ENCODE results near the gene IFT74.

The IFT74 gene

DNA sequence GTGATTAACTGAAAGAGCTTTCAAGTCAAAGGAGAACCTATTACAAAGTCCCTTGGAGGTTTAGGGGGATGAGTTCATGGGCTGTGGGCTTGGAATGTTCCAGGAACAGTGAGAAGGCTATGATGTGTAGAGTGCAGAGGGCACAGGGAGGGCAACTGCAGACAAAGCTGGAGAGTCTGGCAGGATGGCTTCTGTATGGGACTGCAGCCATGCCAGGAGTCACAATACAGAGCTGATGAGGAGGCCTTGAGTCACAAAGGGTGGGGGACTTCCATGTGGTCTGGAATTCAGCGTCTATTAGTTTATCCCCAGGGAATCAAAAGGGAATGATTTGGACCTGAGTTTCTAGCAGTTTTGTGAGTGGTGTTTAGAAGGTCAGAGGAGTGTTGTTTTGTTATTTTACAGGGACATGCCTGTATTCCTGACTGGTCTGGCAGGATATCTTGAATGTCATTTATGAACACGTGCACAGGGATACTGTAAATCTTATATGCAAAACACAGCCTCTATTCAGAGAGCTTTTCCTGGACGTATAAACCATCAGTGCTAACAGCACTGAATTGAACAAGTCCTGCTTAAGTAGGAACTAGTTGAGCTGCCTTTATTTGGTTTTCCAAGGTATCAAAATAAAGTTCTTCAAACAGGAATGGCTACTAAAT, 138.6 kb downstream of the IFT74 start:
- H3K4me1 Mint-ChIP-seq, result peaks cover 6% of the 10 kb centered on the region
- no peaks in the 10 kb centered on the region for H3K27me3 Mint-ChIP-seq (ENCODE audit: low read depth)
- no peaks in the 10 kb centered on the region for H3K36me3 Mint-ChIP-seq (ENCODE audit: low read depth)
- TF ChIP-seq, protein P1, sequence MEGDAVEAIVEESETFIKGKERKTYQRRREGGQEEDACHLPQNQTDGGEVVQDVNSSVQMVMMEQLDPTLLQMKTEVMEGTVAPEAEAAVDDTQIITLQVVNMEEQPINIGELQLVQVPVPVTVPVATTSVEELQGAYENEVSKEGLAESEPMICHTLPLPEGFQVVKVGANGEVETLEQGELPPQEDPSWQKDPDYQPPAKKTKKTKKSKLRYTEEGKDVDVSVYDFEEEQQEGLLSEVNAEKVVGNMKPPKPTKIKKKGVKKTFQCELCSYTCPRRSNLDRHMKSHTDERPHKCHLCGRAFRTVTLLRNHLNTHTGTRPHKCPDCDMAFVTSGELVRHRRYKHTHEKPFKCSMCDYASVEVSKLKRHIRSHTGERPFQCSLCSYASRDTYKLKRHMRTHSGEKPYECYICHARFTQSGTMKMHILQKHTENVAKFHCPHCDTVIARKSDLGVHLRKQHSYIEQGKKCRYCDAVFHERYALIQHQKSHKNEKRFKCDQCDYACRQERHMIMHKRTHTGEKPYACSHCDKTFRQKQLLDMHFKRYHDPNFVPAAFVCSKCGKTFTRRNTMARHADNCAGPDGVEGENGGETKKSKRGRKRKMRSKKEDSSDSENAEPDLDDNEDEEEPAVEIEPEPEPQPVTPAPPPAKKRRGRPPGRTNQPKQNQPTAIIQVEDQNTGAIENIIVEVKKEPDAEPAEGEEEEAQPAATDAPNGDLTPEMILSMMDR (IDR thresholded peaks at IDR 0.05; ENCODE audit: unreplicated experiment in 3 of 3), result no peak
- no peaks in the 10 kb centered on the region for H3K9me3 Mint-ChIP-seq
- no peak overlapping the region for H3K4me3 Mint-ChIP-seq
- peak overlapping the region; percentile 35 to 81 (median 73) for H3K27ac Mint-ChIP-seq

DNA sequence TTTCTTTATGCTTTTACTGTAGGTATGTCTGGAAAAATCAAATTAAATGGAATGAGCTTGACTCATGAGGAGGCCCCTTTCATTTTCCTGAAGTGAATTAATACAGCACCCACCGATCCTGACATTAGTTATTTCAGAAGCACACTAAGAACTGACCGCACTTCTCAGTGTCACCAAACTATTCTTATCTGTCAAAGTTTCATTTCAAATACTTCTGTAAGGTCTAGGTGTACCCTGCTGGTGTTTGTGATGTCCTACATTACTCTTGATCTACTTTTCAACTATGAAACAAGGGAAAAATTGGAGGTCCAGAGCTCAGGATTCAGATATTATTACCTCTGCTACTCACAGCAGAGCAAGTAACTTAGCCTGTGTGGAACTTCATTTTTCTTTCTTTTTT, 151.0 kb downstream of the IFT74 start:
- TF ChIP-seq, protein P1 (IDR thresholded peaks at IDR 0.05; ENCODE audit: unreplicated experiment in 3 of 3), result no peak
- Mint-ChIP-seq H3K4me1 (peaks cover 6% of the 10 kb centered on the region), H3K27me3 (ENCODE audit: low read depth) (no peaks in the 10 kb centered on the region), H3K27ac (no peak overlapping the region), H3K9me3 (no peaks in the 10 kb centered on the region), H3K36me3 (ENCODE audit: low read depth) (no peaks in the 10 kb centered on the region), H3K4me3 (no peak overlapping the region)

DNA sequence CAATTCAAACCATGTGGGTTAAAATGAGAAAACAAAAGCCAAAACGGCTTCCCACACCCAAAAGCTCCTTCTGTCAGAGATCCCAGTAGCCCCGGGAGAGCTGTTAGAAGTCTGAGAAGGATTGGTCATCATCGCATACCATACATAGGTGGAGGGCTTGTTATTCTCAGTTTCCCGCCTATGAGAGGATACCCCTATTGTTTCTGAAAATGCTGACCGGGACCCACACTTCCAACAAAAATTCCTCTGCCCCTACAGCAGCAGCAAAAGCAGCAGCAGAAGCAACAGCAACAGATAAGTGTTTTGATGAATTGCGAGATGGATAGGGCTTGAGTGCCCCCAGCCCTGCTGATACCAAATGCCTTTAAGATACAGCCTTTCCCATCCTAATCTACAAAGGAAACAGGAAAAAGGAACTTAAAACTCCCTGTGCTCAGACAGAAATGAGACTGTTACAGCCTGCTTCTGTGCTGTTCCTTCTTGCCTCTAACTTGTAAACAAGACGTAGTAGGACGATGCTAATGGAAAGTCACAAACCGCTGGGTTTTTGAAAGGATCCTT, 152.8 kb downstream of the IFT74 start, which contains the start of gene TEK:
TEK (plus strand) TSS at position 245 of the 561 bp plus-strand sequence. CDS start 366 bp downstream, outside the sequence.
- Mint-ChIP-seq H3K4me1 (peaks cover 6% of the 10 kb centered on the region), H3K36me3 (ENCODE audit: low read depth) (no peaks in the 10 kb centered on the region), H3K4me3 (peak within 1 kb of the TSS; percentile 62 to 78 (median 76)), H3K27me3 (ENCODE audit: low read depth) (no peaks in the 10 kb centered on the region), H3K27ac (peak within 1 kb of the TSS; percentile 47 to 69 (median 58)), H3K9me3 (no peaks in the 10 kb centered on the region)
- TF ChIP-seq, protein P1 (IDR thresholded peaks at IDR 0.05; ENCODE audit: unreplicated experiment in 3 of 3), result no peak

DNA sequence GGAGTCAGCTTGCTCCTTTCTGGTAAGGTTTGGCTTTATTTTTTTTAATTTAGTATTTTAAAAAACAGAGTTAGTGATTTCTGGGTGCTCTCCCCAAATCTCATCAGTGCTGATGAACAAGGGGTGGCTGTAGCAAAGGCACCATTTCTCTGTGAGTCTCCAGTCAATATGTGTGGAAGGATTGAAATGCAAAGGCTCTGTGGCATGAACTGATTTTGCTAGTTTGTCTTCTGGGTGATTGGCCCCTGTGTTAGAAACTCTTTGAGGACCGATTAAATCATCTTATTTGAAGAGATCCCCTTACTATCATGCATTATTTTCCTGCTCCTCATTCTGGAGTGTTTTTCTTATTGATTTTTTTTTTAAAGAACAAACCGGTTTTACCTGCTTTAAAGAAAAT, 153.4 kb downstream of the IFT74 start:
- Mint-ChIP-seq H3K4me1 (peaks cover 6% of the 10 kb centered on the region), H3K27ac (peak overlapping the region; percentile 24 to 69 (median 47)), H3K9me3 (no peaks in the 10 kb centered on the region), H3K36me3 (ENCODE audit: low read depth) (no peaks in the 10 kb centered on the region), H3K27me3 (ENCODE audit: low read depth) (no peaks in the 10 kb centered on the region), H3K4me3 (peak overlapping the region; percentile 55 to 62 (median 56))
- TF ChIP-seq, protein P1 (IDR thresholded peaks at IDR 0.05; ENCODE audit: unreplicated experiment in 3 of 3), result no peak

DNA sequence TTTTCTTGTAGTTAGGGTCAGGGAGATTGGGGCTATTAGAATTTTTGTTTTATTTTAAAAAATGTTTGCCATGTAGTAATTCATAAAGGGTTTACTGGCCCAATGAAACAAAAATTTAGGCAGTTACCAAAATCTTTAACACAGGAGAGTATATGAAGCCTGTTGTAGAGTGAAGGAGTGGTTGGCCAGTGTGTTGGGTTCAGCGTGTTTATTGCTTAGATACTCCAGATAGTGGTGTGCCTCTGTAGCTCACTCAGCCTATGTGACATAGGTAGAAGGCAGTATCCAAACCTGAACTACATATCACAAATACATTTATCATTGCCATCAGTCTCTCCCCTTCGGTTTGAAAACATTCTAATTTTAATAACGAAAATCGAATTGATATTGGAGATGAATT, 154.0 kb downstream of the IFT74 start:
- Mint-ChIP-seq H3K9me3 (no peaks in the 10 kb centered on the region), H3K27ac (no peak overlapping the region)

More for the DNA sequence above, 154.0 kb downstream of the IFT74 start:
- H3K27me3 Mint-ChIP-seq (ENCODE audit: low read depth), result no peaks in the 10 kb centered on the region
- H3K4me3 Mint-ChIP-seq, result peak overlapping the region; percentile 17 to 62 (median 56)
- H3K4me1 Mint-ChIP-seq, result peaks cover 6% of the 10 kb centered on the region
- TF ChIP-seq, protein P1 (IDR thresholded peaks at IDR 0.05; ENCODE audit: unreplicated experiment in 3 of 3), result no peak
- H3K36me3 Mint-ChIP-seq (ENCODE audit: low read depth), result no peaks in the 10 kb centered on the region
